ENCODE results near the gene ARL3. TPM values are rescaled to one million over a fixed set of nuclear protein-coding genes. Genes with fewer than 3 reads are reported as not detected.

The ARL3 gene
- total and polyA plus RNA-seq, 2 of the 4 experiments (the other 2 are of a cell fraction), result 5.0 to 14.3 TPM

GRCh38 chr10:102632394-102633111, 81.6 kb downstream of the ARL3 start:
- no peaks in the 10 kb centered on the region for H3K9me3 ChIP-seq (ENCODE audit: control insufficient read depth, insufficient read depth, low read length)
- peak overlapping the region; percentile 99 for H2BK120ac ChIP-seq (ENCODE audit: low read depth, low read length)
- peak overlapping the region; percentile 100 for H2AK5ac ChIP-seq (ENCODE audit: low read depth, low read length)
- peaks cover 20 to 61% of the 10 kb centered on the region in 2 experiments for H3K79me1 ChIP-seq (ENCODE audit: low read depth in 1 of 2, low read length in 2 of 2)
- peak overlapping the region; percentile 65 for H3K18ac ChIP-seq (ENCODE audit: low read depth, low read length)
- H3K23ac ChIP-seq (ENCODE audit: low read depth, low read length), result peak overlapping the region; percentile 95
- peak overlapping the region; percentile 98 for H3K4ac ChIP-seq (ENCODE audit: low read depth, low read length)
- no peak overlapping the region for H3K4me3 ChIP-seq (ENCODE audit: insufficient read depth, low read depth, low read length)
- H3K9me1 ChIP-seq (ENCODE audit: insufficient read depth, low read length), result peaks cover 47% of the 10 kb centered on the region
- H3K36me3 ChIP-seq (ENCODE audit: control insufficient read depth, insufficient read depth, low read length), result peaks cover 2% of the 10 kb centered on the region; the same call in 1 of the 2 replicates
- H4K8ac ChIP-seq (ENCODE audit: low read depth in 2 of 2, low read length in 2 of 2), result peak overlapping the region; percentile 74 to 90
- H3K4me1 ChIP-seq (ENCODE audit: control insufficient read depth, insufficient read depth, low read length), result peaks cover 70% of the 10 kb centered on the region
- H2BK5ac ChIP-seq (ENCODE audit: low read depth, low read length, poor library complexity, severe bottlenecking), result peak overlapping the region; percentile 100
- peak; percentile 9 for ATAC-seq (ENCODE audit: low read depth)
- peak overlapping the region; percentile 66 for H3K9ac ChIP-seq (ENCODE audit: low read depth, low read length)
- DNase-seq, result peak; percentile 52
- POLR2A ChIA-PET (ENCODE audit: unreplicated experiment), result no interaction called here
- BruUV-seq (replicated peaks), result no TSS peak
- no peaks in the 10 kb centered on the region for H3K27me3 ChIP-seq (ENCODE audit: control insufficient read depth, insufficient read depth, low read length)
- WGBS, 2 experiments (ENCODE audit: extremely low coverage in 2 of 2, insufficient read length in 1 of 2), result 0% methylated on average over 1 of the region's 5 CpGs; no CpG with 5 or more reads in 1 of the 2 experiments
- H2BK20ac ChIP-seq (ENCODE audit: low read depth, low read length), result peak overlapping the region; percentile 94
- H3K14ac ChIP-seq (replicated peaks; ENCODE audit: low read depth, low read length), result peak overlapping the region; percentile 91
- H3K4me2 ChIP-seq (ENCODE audit: low read depth, low read length), result peak overlapping the region; percentile 40
- peak overlapping the region; percentile 96 for H4K91ac ChIP-seq (ENCODE audit: insufficient read depth, low read depth, low read length)
- CTCF ChIA-PET, result interaction anchor here (0.7 to 0.9 kb wide), 4 partner anchors 9 to 52 kb away, joined by 3 read pairs; no protein-coding TSS in a partner anchor
- H3K27ac ChIP-seq (ENCODE audit: insufficient read depth, low read length), result peak overlapping the region; percentile 96
- peak overlapping the region; percentile 86 for H2AK9ac ChIP-seq (replicated peaks; ENCODE audit: low read depth, low read length, poor library complexity)
- H3K56ac ChIP-seq (ENCODE audit: extremely low read depth, insufficient read depth, low read length), result peak overlapping the region; percentile 98
- peak overlapping the region; percentile 63 for H4K5ac ChIP-seq (ENCODE audit: low read depth, low read length)
- dilution Hi-C loops (cut with HindIII; ENCODE audit: low sequenced_read_pairs, unreplicated experiment) (no loop called here), intact Hi-C loops (cut with micrococcal nuclease) (no loop called here), in situ Hi-C loops (cut with MboI; ENCODE audit: low sequenced_read_pairs) (no loop called here)
- H2AFZ ChIP-seq (replicated peaks; ENCODE audit: low read length, poor library complexity), result peak overlapping the region; percentile 3
- H4K20me1 ChIP-seq (ENCODE audit: insufficient read depth, low read length), result no peaks in the 10 kb centered on the region
- H2BK15ac ChIP-seq (ENCODE audit: low read depth, low read length), result peak overlapping the region; percentile 91
- TF ChIP-seq MXI1 (IDR thresholded peaks at IDR 0.05; ENCODE audit: borderline replicate concordance, low read depth, low read length) (no peak), RAD21 (IDR thresholded peaks at IDR 0.05; ENCODE audit: low read length) (no peak), FOS (IDR thresholded peaks at IDR 0.05; ENCODE audit: low read depth, low read length) (no peak), CEBPB (IDR thresholded peaks at IDR 0.05; ENCODE audit: low read depth, low read length) (no peak), MAFK (IDR thresholded peaks at IDR 0.05; ENCODE audit: low read depth, low read length) (no peak), POLR2A (IDR thresholded peaks at IDR 0.05; ENCODE audit: low read depth, low read length) (no peak), CTCF (conservative IDR thresholded peaks at IDR 0.05; ENCODE audit: low read depth, low read length) (no peak), SMC3 (IDR thresholded peaks at IDR 0.05; ENCODE audit: low read depth, low read length) (no peak), BHLHE40 (IDR thresholded peaks at IDR 0.05; ENCODE audit: low read depth, low read length) (no peak), MAZ (IDR thresholded peaks at IDR 0.05; ENCODE audit: borderline replicate concordance, low read depth, low read length) (no peak), NFE2L2 (IDR thresholded peaks at IDR 0.05; ENCODE audit: low read depth, low read length) (no peak), RFX5 (IDR thresholded peaks at IDR 0.05; ENCODE audit: low read depth, low read length) (no peak), ELK1 (IDR thresholded peaks at IDR 0.05; ENCODE audit: borderline replicate concordance, low read depth, low read length) (no peak), RCOR1 (IDR thresholded peaks at IDR 0.05; ENCODE audit: insufficient replicate concordance, low read length) (no peak), CHD1 (IDR thresholded peaks at IDR 0.05; ENCODE audit: low read depth, low read length) (no peak)

Data from IMR-90 (cell line).